HEK293 (cell line): ENCODE measurements around the gene MGAT4D.

Experiments used
- HOXA7 ChIP-seq: sonication (generic); formaldehyde crosslinking; IDR thresholded peaks from 2 replicates; pipeline ENCODE4 v1.8.1; 2022; ENCODE audit warnings: missing genetic modification reagents, borderline replicate concordance
- KLF17 ChIP-seq: fragments of 450-650 bp; formaldehyde crosslinking; IDR thresholded peaks from 2 replicates; pipeline ENCODE4 v1.5.1; 2016; ENCODE audit warnings: missing biosample characterization, missing genetic modification characterization
- PRDM1 ChIP-seq: fragments of 450-650 bp; formaldehyde crosslinking; IDR thresholded peaks from 2 replicates; pipeline ENCODE4; 2016; ENCODE audit warnings: missing biosample characterization, missing genetic modification characterization
- PRDM10 ChIP-seq: fragments of 450-650 bp; formaldehyde crosslinking; IDR thresholded peaks from 2 replicates; pipeline ENCODE4 v1.5.1; 2016; ENCODE audit warnings: missing biosample characterization, missing genetic modification characterization
- SP2 ChIP-seq: fragments of 450-650 bp; formaldehyde crosslinking; IDR thresholded peaks from 2 replicates; pipeline ENCODE4 v1.5.1; 2016; ENCODE audit warnings: missing biosample characterization, missing genetic modification characterization
- TRIM28 ChIP-seq: IDR thresholded peaks from 2 replicates; pipeline ENCODE4 v1.6.1; 2011; ENCODE audit warnings: low read length, control low read depth, borderline replicate concordance
- ZBTB10 ChIP-seq: fragments of 450-650 bp; formaldehyde crosslinking; IDR thresholded peaks from 2 replicates; pipeline ENCODE4 v1.5.1; 2016; ENCODE audit warnings: missing biosample characterization, missing genetic modification characterization
- ZBTB26 ChIP-seq: fragments of 450-650 bp; formaldehyde crosslinking; optimal IDR thresholded peaks from 2 replicates; pipeline ENCODE3; 2016; ENCODE audit warnings: missing biosample characterization, mild to moderate bottlenecking, missing genetic modification characterization
- ZBTB48 ChIP-seq: fragments of 450-650 bp; formaldehyde crosslinking; IDR thresholded peaks from 2 replicates; pipeline ENCODE4 v1.5.1; 2016; ENCODE audit warnings: missing biosample characterization, missing genetic modification characterization
- ZEB2 ChIP-seq: fragments of 450-650 bp; formaldehyde crosslinking; IDR thresholded peaks from 2 replicates; pipeline ENCODE4 v1.5.1; 2016; ENCODE audit warnings: missing biosample characterization, missing genetic modification characterization
- ZFP37 ChIP-seq: fragments of 450-650 bp; formaldehyde crosslinking; IDR thresholded peaks from 2 replicates; pipeline ENCODE4 v1.5.1; 2016; ENCODE audit warnings: missing biosample characterization, missing genetic modification characterization
- ZIC2 ChIP-seq: fragments of 450-650 bp; formaldehyde crosslinking; IDR thresholded peaks from 2 replicates; pipeline ENCODE4 v1.5.1; 2016; ENCODE audit warnings: missing biosample characterization, missing genetic modification characterization
- ZNF133 ChIP-seq: fragments of 450-650 bp; formaldehyde crosslinking; IDR thresholded peaks from 2 replicates; pipeline ENCODE4 v1.5.1; 2016; ENCODE audit warnings: missing biosample characterization, missing genetic modification characterization
- ZNF140 ChIP-seq: fragments of 450-650 bp; formaldehyde crosslinking; IDR thresholded peaks from 2 replicates; pipeline ENCODE4 v1.5.1; 2016; ENCODE audit warnings: missing biosample characterization, missing genetic modification characterization
- ZNF169 ChIP-seq: fragments of 450-650 bp; formaldehyde crosslinking; IDR thresholded peaks from 2 replicates; pipeline ENCODE4 v1.5.1; 2016; ENCODE audit warnings: missing biosample characterization, missing genetic modification characterization
- ZNF184 ChIP-seq: fragments of 450-650 bp; IDR thresholded peaks from 2 replicates; pipeline ENCODE4 v1.5.1; 2018; ENCODE audit warnings: missing biosample characterization, mild to moderate bottlenecking, missing genetic modification characterization
- ZNF19 ChIP-seq: fragments of 450-650 bp; formaldehyde crosslinking; IDR thresholded peaks from 2 replicates; pipeline ENCODE4; 2016; ENCODE audit warnings: missing biosample characterization, missing genetic modification characterization, low read depth
- ZNF2 ChIP-seq: fragments of 450-650 bp; formaldehyde crosslinking; IDR thresholded peaks from 2 replicates; pipeline ENCODE4 v1.5.1; 2016; ENCODE audit warnings: missing biosample characterization, missing genetic modification characterization
- ZNF660 ChIP-seq: fragments of 450-650 bp; IDR thresholded peaks from 2 replicates; pipeline ENCODE4 v1.5.1; 2018; ENCODE audit warnings: missing biosample characterization, mild to moderate bottlenecking, missing genetic modification characterization
- ZNF830 ChIP-seq: fragments of 450-650 bp; IDR thresholded peaks from 2 replicates; pipeline ENCODE4 v1.5.0; 2018; ENCODE audit warnings: missing biosample characterization, missing genetic modification characterization, low read depth, mild to moderate bottlenecking, moderate library complexity
- ZSCAN30 ChIP-seq: fragments of 450-650 bp; IDR thresholded peaks from 2 replicates; pipeline ENCODE4 v1.5.1; 2018; ENCODE audit warnings: missing biosample characterization, mild to moderate bottlenecking, missing genetic modification characterization, moderate library complexity
- TF ChIP-seq, protein P1 (sequence below): fragments of 450-650 bp; formaldehyde crosslinking; conservative IDR thresholded peaks from 2 replicates; pipeline ENCODE4 v1.5.1; 2016; ENCODE audit warnings: low read depth, missing biosample characterization, missing genetic modification characterization
- TF ChIP-seq, protein P2 (sequence below): fragments of 450-650 bp; formaldehyde crosslinking; IDR thresholded peaks from 2 replicates; pipeline ENCODE4 v1.5.1; 2016; ENCODE audit warnings: missing biosample characterization, missing genetic modification characterization
- TF ChIP-seq, protein P3 (sequence below): fragments of 450-650 bp; formaldehyde crosslinking; IDR thresholded peaks from 2 replicates; pipeline ENCODE4 v1.5.1; 2017; ENCODE audit warnings: missing biosample characterization, missing genetic modification characterization

MGAT4D gene

GRCh38 chr4:140427106-140427918, 70.8 kb downstream of the MGAT4D start, which contains the start of gene CLGN (continued):
- TF ChIP-seq ZIC2 (tag by site-specific recombination) (peak; percentile 83), PRDM10 (tag by site-specific recombination) (peak; percentile 81), ZNF140 (tag by site-specific recombination) (no peak), ZFP37 (tag by site-specific recombination) (peak; percentile 70), ZNF169 (no peak), ZNF133 (no peak), ZNF660 (peak; percentile 65; the same call in 1 of the 2 replicates), TRIM28 (peak; percentile 28; the same call in 1 of the 2 replicates), PRDM1 (tag by site-specific recombination) (no peak), SP2 (peak; percentile 43), ZNF184 (tag by site-specific recombination) (0 out of 2 replicates have a peak, but pooled peaks have one; percentile 14), ZSCAN30 (peak; percentile 53; the same call in 1 of the 2 replicates), HOXA7 (CRISPR knock-in tag) (no peak), KLF17 (tag by site-specific recombination) (no peak), ZNF830 (no peak), ZBTB48 (tag by site-specific recombination) (peak; percentile 82; the same call in 1 of the 2 replicates), ZBTB26 (peak; percentile 95), ZBTB10 (tag by site-specific recombination) (0 out of 2 replicates have a peak, but pooled peaks have one; percentile 68), ZNF19 (tag by site-specific recombination) (no peak), ZNF2 (tag by site-specific recombination) (no peak), ZEB2 (tag by site-specific recombination) (peak; percentile 33; the same call in 1 of the 2 replicates)
- TF ChIP-seq, protein P1, sequence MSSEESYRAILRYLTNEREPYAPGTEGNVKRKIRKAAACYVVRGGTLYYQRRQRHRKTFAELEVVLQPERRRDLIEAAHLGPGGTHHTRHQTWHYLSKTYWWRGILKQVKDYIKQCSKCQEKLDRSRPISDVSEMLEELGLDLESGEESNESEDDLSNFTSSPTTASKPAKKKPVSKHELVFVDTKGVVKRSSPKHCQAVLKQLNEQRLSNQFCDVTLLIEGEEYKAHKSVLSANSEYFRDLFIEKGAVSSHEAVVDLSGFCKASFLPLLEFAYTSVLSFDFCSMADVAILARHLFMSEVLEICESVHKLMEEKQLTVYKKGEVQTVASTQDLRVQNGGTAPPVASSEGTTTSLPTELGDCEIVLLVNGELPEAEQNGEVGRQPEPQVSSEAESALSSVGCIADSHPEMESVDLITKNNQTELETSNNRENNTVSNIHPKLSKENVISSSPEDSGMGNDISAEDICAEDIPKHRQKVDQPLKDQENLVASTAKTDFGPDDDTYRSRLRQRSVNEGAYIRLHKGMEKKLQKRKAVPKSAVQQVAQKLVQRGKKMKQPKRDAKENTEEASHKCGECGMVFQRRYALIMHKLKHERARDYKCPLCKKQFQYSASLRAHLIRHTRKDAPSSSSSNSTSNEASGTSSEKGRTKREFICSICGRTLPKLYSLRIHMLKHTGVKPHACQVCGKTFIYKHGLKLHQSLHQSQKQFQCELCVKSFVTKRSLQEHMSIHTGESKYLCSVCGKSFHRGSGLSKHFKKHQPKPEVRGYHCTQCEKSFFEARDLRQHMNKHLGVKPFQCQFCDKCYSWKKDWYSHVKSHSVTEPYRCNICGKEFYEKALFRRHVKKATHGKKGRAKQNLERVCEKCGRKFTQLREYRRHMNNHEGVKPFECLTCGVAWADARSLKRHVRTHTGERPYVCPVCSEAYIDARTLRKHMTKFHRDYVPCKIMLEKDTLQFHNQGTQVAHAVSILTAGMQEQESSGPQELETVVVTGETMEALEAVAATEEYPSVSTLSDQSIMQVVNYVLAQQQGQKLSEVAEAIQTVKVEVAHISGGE (tag by site-specific recombination), result peak; percentile 43; the same call in 1 of the 2 replicates
- TF ChIP-seq, protein P2, sequence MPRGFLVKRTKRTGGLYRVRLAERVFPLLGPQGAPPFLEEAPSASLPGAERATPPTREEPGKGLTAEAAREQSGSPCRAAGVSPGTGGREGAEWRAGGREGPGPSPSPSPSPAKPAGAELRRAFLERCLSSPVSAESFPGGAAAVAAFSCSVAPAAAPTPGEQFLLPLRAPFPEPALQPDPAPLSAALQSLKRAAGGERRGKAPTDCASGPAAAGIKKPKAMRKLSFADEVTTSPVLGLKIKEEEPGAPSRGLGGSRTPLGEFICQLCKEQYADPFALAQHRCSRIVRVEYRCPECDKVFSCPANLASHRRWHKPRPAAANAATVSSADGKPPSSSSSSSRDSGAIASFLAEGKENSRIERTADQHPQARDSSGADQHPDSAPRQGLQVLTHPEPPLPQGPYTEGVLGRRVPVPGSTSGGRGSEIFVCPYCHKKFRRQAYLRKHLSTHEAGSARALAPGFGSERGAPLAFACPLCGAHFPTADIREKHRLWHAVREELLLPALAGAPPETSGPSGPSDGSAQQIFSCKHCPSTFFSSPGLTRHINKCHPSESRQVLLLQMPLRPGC, result no peak
- TF ChIP-seq, protein P3, sequence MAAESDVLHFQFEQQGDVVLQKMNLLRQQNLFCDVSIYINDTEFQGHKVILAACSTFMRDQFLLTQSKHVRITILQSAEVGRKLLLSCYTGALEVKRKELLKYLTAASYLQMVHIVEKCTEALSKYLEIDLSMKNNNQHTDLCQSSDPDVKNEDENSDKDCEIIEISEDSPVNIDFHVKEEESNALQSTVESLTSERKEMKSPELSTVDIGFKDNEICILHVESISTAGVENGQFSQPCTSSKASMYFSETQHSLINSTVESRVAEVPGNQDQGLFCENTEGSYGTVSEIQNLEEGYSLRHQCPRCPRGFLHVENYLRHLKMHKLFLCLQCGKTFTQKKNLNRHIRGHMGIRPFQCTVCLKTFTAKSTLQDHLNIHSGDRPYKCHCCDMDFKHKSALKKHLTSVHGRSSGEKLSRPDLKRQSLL (tag by site-specific recombination), result peak; percentile 99
